SK-N-SH (cell line): Measurements from ENCODE around the gene POP7. TPM values are rescaled to one million over a fixed set of nuclear protein-coding genes. Genes with fewer than 3 reads are reported as not detected.

Experiments
- CTCF ChIA-PET: fragments of 300-600, 350-600 bp; formaldehyde crosslinking; extraction: SDS; loops from one replicate; lab custom pipeline; 2021; lab: Yijun Ruan, JAX
- POLR2A ChIA-PET: fragments of 350-600 bp; sonication (Branson Sonifier 250); formaldehyde crosslinking; extraction: SDS; loops from one replicate; lab custom pipeline; 2020; ENCODE audit warnings: antibody characterized with exemption, inconsistent platforms; lab: Yijun Ruan, JAX
- DNase-seq: peaks from one replicate; pipeline ENCODE4 v3.0.0; 2012
- H2AFZ ChIP-seq: fragments of 200-600 bp; sonication (generic); 2 replicates; pipeline ENCODE4 v1.8.1; 2016; ENCODE audit warnings: antibody characterized with exemption, mild to moderate bottlenecking, low read depth
- H3F3A ChIP-seq: fragments of 200-600 bp; sonication (generic); replicated peaks from 2 replicates; pipeline ENCODE3; 2016; ENCODE audit warnings: antibody characterized with exemption, mild to moderate bottlenecking; ENCODE audit not compliant: insufficient read depth
- H3K27ac ChIP-seq, 2 experiments: fragments of 200-500 bp in 1 of 2; fragments of 200-600 bp in 1 of 2; sonication (Bioruptor generic) in 1 of 2; sonication (generic), shearing (Covaris generic) in 1 of 2; 2 replicates each; pipeline versions ENCODE4 v1.5.1 to v1.6.1; 2014 to 2016; ENCODE audit warnings: low read depth in 2 of 2, inconsistent platforms in 1 of 2, low read length in 1 of 2, mild to moderate bottlenecking in 1 of 2, mixed read lengths in 1 of 2
- H3K27me3 ChIP-seq: fragments of 200-600 bp; sonication (generic), shearing (Covaris generic); 2 replicates; pipeline ENCODE4 v1.6.1; 2016; ENCODE audit warnings: mixed run types; ENCODE audit not compliant: insufficient read depth
- H3K36me3 ChIP-seq, 2 experiments: fragments of 200-500 bp in 1 of 2; fragments of 200-600 bp in 1 of 2; sonication (Bioruptor generic) in 1 of 2; sonication (generic) in 1 of 2; replicated peaks in 1 of 2; 2 replicates each; pipeline versions ENCODE3 to v1.5.1; 2014 to 2016; ENCODE audit warnings: low read length in 1 of 2, mild to moderate bottlenecking in 1 of 2; ENCODE audit not compliant: insufficient read depth in 2 of 2, control insufficient read depth in 1 of 2
- H3K4me1 ChIP-seq, 2 experiments: fragments of 200-500 bp in 1 of 2; fragments of 200-600 bp in 1 of 2; sonication (Bioruptor generic) in 1 of 2; sonication (generic), shearing (Covaris generic) in 1 of 2; 2 replicates each; pipeline versions ENCODE4 v1.5.1 to v1.6.1; 2014 to 2016; ENCODE audit warnings: low read depth in 1 of 2, low read length in 1 of 2, mixed run types in 1 of 2; ENCODE audit not compliant: insufficient read depth in 2 of 2, control insufficient read depth in 1 of 2
- H3K4me2 ChIP-seq: fragments of 200-600 bp; sonication (generic), shearing (Covaris generic); 2 replicates; pipeline ENCODE4 v1.6.1; 2017; ENCODE audit warnings: mixed run types
- H3K4me3 ChIP-seq, 2 experiments: fragments of 200-500 bp in 1 of 2; fragments of 200-600 bp in 1 of 2; sonication (Bioruptor generic) in 1 of 2; sonication (generic), shearing (Covaris generic) in 1 of 2; 2 replicates each; pipeline versions ENCODE4 v1.5.1 to v1.8.1; 2014 to 2016; ENCODE audit warnings: low read depth in 2 of 2, inconsistent platforms in 1 of 2, low read length in 1 of 2, mild to moderate bottlenecking in 1 of 2, mixed read lengths in 1 of 2, moderate library complexity in 1 of 2
- H3K79me2 ChIP-seq: fragments of 200-600 bp; sonication (generic); 2 replicates; pipeline ENCODE4 v1.8.1; 2017; ENCODE audit warnings: mild to moderate bottlenecking; ENCODE audit not compliant: insufficient read depth
- H3K9ac ChIP-seq: fragments of 200-600 bp; sonication (generic); 2 replicates; pipeline ENCODE4 v1.6.1; 2017; ENCODE audit warnings: mixed run types
- H3K9me2 ChIP-seq: fragments of 200-600 bp; sonication (generic); 2 replicates; pipeline ENCODE4 v1.6.1; 2017; ENCODE audit warnings: mixed run types
- H3K9me3 ChIP-seq: fragments of 200-600 bp; sonication (generic); 2 replicates; pipeline ENCODE4 v1.6.1; 2017; ENCODE audit warnings: mixed run types, mild to moderate bottlenecking, moderate library complexity
- H4K20me1 ChIP-seq: fragments of 200-600 bp; sonication (generic); 2 replicates; pipeline ENCODE4 v1.6.1; 2017; ENCODE audit warnings: mild to moderate bottlenecking, mixed run types; ENCODE audit not compliant: insufficient read depth
- MEF2A ChIP-seq: IDR thresholded peaks from 2 replicates; pipeline ENCODE4 v1.4.0; 2012; ENCODE audit warnings: low read depth, borderline replicate concordance
- RXRA ChIP-seq: IDR thresholded peaks from 2 replicates; pipeline ENCODE4 v1.4.0; 2012; ENCODE audit warnings: low read depth, mild to moderate bottlenecking, borderline replicate concordance
- SIN3A ChIP-seq: IDR thresholded peaks from 2 replicates; pipeline ENCODE4 v1.6.1; 2012; ENCODE audit warnings: low read depth, mild to moderate bottlenecking, low read length, moderate library complexity, borderline replicate concordance
- SMC3 ChIP-seq: IDR thresholded peaks from 2 replicates; pipeline ENCODE4 v1.6.1; 2012; ENCODE audit warnings: low read depth, low read length, improper control_type of control experiment
- YY1 ChIP-seq: IDR thresholded peaks from 2 replicates; pipeline ENCODE4 v1.4.0; 2012; ENCODE audit warnings: low read depth, mild to moderate bottlenecking
- WGBS: methylation state at CpG from one replicate; pipeline ENCODE4 v1.1.6; 2017; ENCODE audit warnings: low lambda C conversion rate; 5-methylcytosine and 5-hydroxymethylcytosine counted together
- polyA plus RNA-seq, 3 experiments: library from polyadenylated mRNA; depleted of rRNA; stranded (reverse); fragments of >200 nt; gene quantifications; 2 replicates each; pipeline ENCODE4 v1.2.3, GENCODE V29; 2012
- TF ChIP-seq, protein P1 (sequence below): IDR thresholded peaks from 2 replicates; pipeline ENCODE4 v1.4.0; 2012; ENCODE audit warnings: low read depth
- TF ChIP-seq, protein P2 (sequence below): fragments of 150-350 bp; IDR thresholded peaks from 2 replicates; pipeline ENCODE4 v1.6.1; 2016; ENCODE audit warnings: mild to moderate bottlenecking, low read depth, low read length
- TF ChIP-seq, protein P3 (sequence below): IDR thresholded peaks from 2 replicates; pipeline ENCODE4; 2012
- TF ChIP-seq, protein P4 (sequence below): IDR thresholded peaks from 2 replicates; pipeline ENCODE4 v1.6.1; 2012; ENCODE audit warnings: mild to moderate bottlenecking, low read depth, low read length, moderate library complexity

The POP7 gene
- polyA plus RNA-seq, 1 of the 3 experiments (the other 2 are of a cell fraction) = 81.8 TPM

DNA sequence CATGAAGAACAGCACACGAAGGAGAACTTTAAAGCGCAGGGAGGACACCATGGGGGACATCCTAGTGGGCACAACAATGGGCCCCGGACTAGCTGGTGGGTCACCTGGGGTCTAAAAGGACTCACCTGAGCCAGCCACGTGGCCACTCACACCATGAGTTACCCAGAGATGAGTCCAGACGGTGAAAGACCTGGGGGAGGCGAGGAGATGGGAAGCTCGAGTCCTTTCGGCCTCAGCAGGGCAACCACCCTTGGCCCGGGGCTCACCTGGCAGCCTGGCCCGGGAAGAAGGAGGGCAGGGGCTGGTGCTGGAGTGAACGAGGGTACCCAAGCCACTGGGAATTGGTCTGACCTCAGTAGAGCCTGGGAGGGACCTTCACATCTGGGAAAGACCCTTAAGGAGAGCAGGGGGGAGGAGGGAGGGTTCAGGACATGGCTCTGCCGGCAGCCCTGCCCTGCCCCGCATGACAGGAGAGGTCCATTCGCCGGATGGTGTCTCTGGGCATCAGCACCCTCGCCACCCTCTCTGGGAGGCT, 17.5 kb upstream of the POP7 start:
- Histone ChIP-seq H3K9me2 (no peaks in the 10 kb centered on the region), H3K27ac (no peak overlapping the region; a peak in 1 of 4 replicates), H3K4me3 (no peak overlapping the region), H3K4me1 (peaks cover 18 to 23% of the 10 kb centered on the region in 2 experiments), H3F3A (peaks cover 13% of the 10 kb centered on the region), H3K4me2 (no peak overlapping the region), H2AFZ (no peak overlapping the region), H3K9ac (no peak overlapping the region), H3K9me3 (no peaks in the 10 kb centered on the region), H3K27me3 (no peaks in the 10 kb centered on the region), H3K36me3 (peaks cover 13 to 61% of the 10 kb centered on the region in 2 experiments), H4K20me1 (peaks cover 54% of the 10 kb centered on the region), H3K79me2 (peaks cover 53% of the 10 kb centered on the region)
- TF ChIP-seq, protein P1, sequence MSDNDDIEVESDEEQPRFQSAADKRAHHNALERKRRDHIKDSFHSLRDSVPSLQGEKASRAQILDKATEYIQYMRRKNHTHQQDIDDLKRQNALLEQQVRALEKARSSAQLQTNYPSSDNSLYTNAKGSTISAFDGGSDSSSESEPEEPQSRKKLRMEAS = no peak
- TF ChIP-seq, protein P2, sequence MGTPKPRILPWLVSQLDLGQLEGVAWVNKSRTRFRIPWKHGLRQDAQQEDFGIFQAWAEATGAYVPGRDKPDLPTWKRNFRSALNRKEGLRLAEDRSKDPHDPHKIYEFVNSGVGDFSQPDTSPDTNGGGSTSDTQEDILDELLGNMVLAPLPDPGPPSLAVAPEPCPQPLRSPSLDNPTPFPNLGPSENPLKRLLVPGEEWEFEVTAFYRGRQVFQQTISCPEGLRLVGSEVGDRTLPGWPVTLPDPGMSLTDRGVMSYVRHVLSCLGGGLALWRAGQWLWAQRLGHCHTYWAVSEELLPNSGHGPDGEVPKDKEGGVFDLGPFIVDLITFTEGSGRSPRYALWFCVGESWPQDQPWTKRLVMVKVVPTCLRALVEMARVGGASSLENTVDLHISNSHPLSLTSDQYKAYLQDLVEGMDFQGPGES = no peak
- TF ChIP-seq, protein P3, sequence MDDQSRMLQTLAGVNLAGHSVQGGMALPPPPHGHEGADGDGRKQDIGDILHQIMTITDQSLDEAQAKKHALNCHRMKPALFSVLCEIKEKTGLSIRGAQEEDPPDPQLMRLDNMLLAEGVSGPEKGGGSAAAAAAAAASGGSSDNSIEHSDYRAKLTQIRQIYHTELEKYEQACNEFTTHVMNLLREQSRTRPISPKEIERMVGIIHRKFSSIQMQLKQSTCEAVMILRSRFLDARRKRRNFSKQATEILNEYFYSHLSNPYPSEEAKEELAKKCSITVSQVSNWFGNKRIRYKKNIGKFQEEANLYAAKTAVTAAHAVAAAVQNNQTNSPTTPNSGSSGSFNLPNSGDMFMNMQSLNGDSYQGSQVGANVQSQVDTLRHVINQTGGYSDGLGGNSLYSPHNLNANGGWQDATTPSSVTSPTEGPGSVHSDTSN = no peak
- POLR2A ChIA-PET = no interaction called here
- 93% methylated on average over 16 of the region's 16 CpGs for WGBS
- CTCF ChIA-PET = interaction anchor here (0.8 to 11.0 kb wide), 8 partner anchors 9 to 164 kb away, joined by 3 to 227 read pairs (median 104); partner anchors contain the start of genes MOSPD3, POP7 and SLC12A9
- DNase-seq = no peak

DNA sequence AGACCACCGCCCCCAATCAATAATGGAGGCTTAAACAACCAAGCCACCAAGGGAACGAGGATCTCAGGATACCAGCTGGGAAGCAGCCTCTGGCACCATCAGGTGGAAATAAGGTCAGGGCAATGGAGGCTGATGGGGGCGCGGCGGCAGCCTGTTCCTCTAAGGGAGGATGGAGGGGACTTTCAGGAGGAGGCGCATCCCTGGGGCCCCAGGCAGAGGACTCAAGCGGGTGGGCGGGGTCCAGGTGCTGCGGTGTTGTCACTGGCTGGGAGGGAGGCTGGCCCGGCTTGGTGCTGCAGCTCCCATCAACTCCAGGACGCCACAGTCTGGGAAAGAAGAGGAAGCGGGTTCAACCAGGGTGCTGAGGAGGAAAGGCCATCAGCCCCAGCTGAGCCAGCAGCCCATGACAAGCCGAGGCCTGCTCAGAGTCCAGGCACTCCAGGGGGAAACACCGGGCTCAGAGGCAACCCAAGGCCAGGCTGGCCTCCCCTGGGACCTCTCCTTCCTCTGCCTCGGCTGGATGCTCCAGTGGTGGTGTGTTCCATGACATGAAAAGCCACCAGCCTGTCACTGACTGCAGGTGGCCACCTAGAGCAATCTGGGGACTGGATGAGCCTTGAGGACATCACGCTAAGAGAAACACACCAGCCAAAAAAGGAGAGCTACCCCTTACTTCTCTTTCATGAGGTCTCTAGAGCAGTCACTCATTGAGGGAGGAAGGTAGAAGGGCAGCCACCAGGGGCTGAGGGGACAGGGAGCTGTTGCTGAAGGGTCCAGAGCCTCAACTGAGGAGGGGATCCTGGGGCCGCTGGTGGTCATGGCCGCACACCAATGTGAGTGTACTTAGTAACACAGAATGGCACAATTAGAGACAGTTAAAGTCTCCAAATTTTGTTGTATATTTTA, 16.4 kb upstream of the POP7 start:
- DNase-seq = no peak
- CTCF ChIA-PET = interaction anchor here (0.7 to 11.0 kb wide), 18 partner anchors 10 to 224 kb away, joined by 3 to 227 read pairs (median 14); partner anchors contain the start of genes ACTL6B, MOSPD3, POP7 and SLC12A9
- Histone ChIP-seq H3K9ac (no peak overlapping the region), H3K4me2 (no peak overlapping the region), H3K79me2 (peaks cover 55% of the 10 kb centered on the region), H3K9me2 (no peaks in the 10 kb centered on the region), H3K27ac (no peak overlapping the region; a peak in 1 of 4 replicates), H3K4me1 (peaks cover 18 to 23% of the 10 kb centered on the region in 2 experiments), H4K20me1 (peaks cover 52% of the 10 kb centered on the region), H3K27me3 (no peaks in the 10 kb centered on the region), H2AFZ (no peak overlapping the region), H3F3A (peaks cover 11% of the 10 kb centered on the region), H3K9me3 (no peaks in the 10 kb centered on the region), H3K36me3 (peaks cover 9 to 50% of the 10 kb centered on the region in 2 experiments), H3K4me3 (no peak overlapping the region)
- POLR2A ChIA-PET = interaction anchor here (0.6 to 1.9 kb wide), 4 partner anchors 11 to 202 kb away, joined by 3 to 6 read pairs (median 4); partner anchors contain the start of gene POP7
- TF ChIP-seq SMC3 (no peak), RXRA (no peak), MEF2A (no peak), SIN3A (no peak), YY1 (no peak)
- TF ChIP-seq, protein P4, sequence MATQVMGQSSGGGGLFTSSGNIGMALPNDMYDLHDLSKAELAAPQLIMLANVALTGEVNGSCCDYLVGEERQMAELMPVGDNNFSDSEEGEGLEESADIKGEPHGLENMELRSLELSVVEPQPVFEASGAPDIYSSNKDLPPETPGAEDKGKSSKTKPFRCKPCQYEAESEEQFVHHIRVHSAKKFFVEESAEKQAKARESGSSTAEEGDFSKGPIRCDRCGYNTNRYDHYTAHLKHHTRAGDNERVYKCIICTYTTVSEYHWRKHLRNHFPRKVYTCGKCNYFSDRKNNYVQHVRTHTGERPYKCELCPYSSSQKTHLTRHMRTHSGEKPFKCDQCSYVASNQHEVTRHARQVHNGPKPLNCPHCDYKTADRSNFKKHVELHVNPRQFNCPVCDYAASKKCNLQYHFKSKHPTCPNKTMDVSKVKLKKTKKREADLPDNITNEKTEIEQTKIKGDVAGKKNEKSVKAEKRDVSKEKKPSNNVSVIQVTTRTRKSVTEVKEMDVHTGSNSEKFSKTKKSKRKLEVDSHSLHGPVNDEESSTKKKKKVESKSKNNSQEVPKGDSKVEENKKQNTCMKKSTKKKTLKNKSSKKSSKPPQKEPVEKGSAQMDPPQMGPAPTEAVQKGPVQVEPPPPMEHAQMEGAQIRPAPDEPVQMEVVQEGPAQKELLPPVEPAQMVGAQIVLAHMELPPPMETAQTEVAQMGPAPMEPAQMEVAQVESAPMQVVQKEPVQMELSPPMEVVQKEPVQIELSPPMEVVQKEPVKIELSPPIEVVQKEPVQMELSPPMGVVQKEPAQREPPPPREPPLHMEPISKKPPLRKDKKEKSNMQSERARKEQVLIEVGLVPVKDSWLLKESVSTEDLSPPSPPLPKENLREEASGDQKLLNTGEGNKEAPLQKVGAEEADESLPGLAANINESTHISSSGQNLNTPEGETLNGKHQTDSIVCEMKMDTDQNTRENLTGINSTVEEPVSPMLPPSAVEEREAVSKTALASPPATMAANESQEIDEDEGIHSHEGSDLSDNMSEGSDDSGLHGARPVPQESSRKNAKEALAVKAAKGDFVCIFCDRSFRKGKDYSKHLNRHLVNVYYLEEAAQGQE = no peak
- WGBS = 95% methylated on average over 17 of the region's 18 CpGs
